Pancreas (tissue), 10 donors: Measurements from ENCODE around the gene KCNK16. TPM values are rescaled to one million over a fixed set of nuclear protein-coding genes. Genes with fewer than 3 reads are reported as not detected.

Source experiments
- ATAC-seq, 4 donors: fragments of 200-7000 bp; cut with Tn5 transposase; one replicate each; pipeline versions ENCODE4 v1.8.0 to v1.9.1; 2020; ENCODE audit warnings: mild to moderate bottlenecking in 4 of 4, moderate library complexity in 4 of 4
- DNase-seq, 6 donors: peaks; one replicate each; pipeline ENCODE4 v3.0.0-alpha.2; 2020
- FAIRE-seq: peaks from 2 replicates; lab custom pipeline; 2012; peaks lifted over from hg19 to GRCh38; lab: Jason Lieb, UNC
- H3K27ac ChIP-seq, 4 donors: fragments of 200-600 bp; sonication (generic); 1 replicate in 3 of 4; 2 replicates in 1 of 4; pipeline versions ENCODE4 v1.5.0 to v1.8.0; 2020
- H3K27me3 ChIP-seq, 4 donors: fragments of 200-600 bp; one replicate each; pipeline ENCODE4 v1.8.0; 2021
- H3K36me3 ChIP-seq, 3 donors: fragments of 200-600 bp; sonication (generic) in 1 of 3; one replicate each; pipeline versions ENCODE4 v1.5.0 to v1.8.0; 2020 to 2021
- H3K4me1 ChIP-seq, 3 donors: fragments of 200-600 bp; one replicate each; pipeline ENCODE4 v1.8.0; 2021
- H3K4me3 ChIP-seq, 4 donors: fragments of 200-600 bp; sonication (generic) in 2 of 4; one replicate each; pipeline versions ENCODE4 v1.5.0 to v1.8.0; 2020 to 2021
- H3K9me3 ChIP-seq, 4 donors: fragments of 200-600 bp; one replicate each; pipeline ENCODE4 v1.8.0; 2021
- CTCF ChIP-seq, 4 donors: fragments of 200-600 bp; sonication (generic) in 3 of 4; IDR thresholded peaks; one replicate each; pipeline versions ENCODE4 v1.5.0 to v1.8.0; 2021; ENCODE audit warnings: antibody characterized with exemption in 4 of 4
- WGBS, 2 donors: extraction: QIAGEN DNeasy Blood & Tissue Kit; methylation state at CpG; one replicate each; pipeline ENCODE4 v1.1.7; 2013; 5-methylcytosine and 5-hydroxymethylcytosine counted together
- intact Hi-C, 3 donors: fragments of 100-400 bp; cut with DNase I; formaldehyde crosslinking; loops; one replicate each; pipeline versions ENCODE4 v1.11.1 to v1.14.2; 2022
- polyA plus RNA-seq, 2 donors: library from polyadenylated mRNA; stranded (reverse); fragments of 200-250 nt; gene quantifications; one replicate each; pipeline ENCODE4 v1.2.3, GENCODE V29; 2013
- total RNA-seq, 6 donors: library from RNA; stranded (reverse); fragmentation: NEBNext Ultra II Directional in 4 of 6; extraction: Animal tissue kit (Norgen Biotek cat#: 25700) in 4 of 6; gene quantifications; one replicate each; pipeline versions ENCODE4 v1.2.1 to v1.2.4, GENCODE V29; 2021 to 2023
- donor health status: healthy with polysubstance abuse.
- donor health status: DM: no; HTN: no; CAD: no; lungs with moderate emphysema.
- donor health status: DM: no; HTN: no; CAD: no.
- donor health status: control.
- donor health status: control.
- donor health status: Bipolar disorder and iron deficiency.
- donor health status: DM: yes; HTN: yes; CAD: no.
- donor health status: DM: no; HTN: no; CAD: no.
- donor health status: DM: no; HTN: no; CAD: no.
- donor health status: DM: yes; HTN: yes; CAD: no.

Gene KCNK16
- total and polyA plus RNA-seq, 8 donors = 1.7 to 121 (median 6.1) TPM

- DNase-seq = no peak
- H3K27me3 ChIP-seq = no peaks in the 10 kb centered on the region
- intact Hi-C loops = no loop called here
Observed at GRCh38 chr6:39333644-39334438, 11.3 kb upstream of the KCNK16 start.

GRCh38 chr6:39330476-39330875 is 8.0 kb upstream of the KCNK16 start:
- Histone ChIP-seq H3K36me3 (no peaks in the 10 kb centered on the region), H3K27ac (no peak overlapping the region), H3K4me3 (no peak overlapping the region), H3K4me1 (no peaks in the 10 kb centered on the region), H3K27me3 (no peaks in the 10 kb centered on the region), H3K9me3 (no peaks in the 10 kb centered on the region)
- no peak for DNase-seq
- intact Hi-C loops = no loop called here
- WGBS, 2 donors = 57 to 58% methylated on average over 3 of the region's 3 CpGs
- TF ChIP-seq CTCF (IDR thresholded peaks at IDR 0.05) = no peak
- ATAC-seq = peak in 3 of 4 donors; percentile 60 to 69 (median 66)
- FAIRE-seq = no peak

More at GRCh38 chr6:39333644-39334438, 11.3 kb upstream of the KCNK16 start:
- no peak for FAIRE-seq
- no peak for TF ChIP-seq CTCF (IDR thresholded peaks at IDR 0.05)
- WGBS, 2 donors = 89 to 93% methylated on average over 7 of the region's 7 CpGs
- Histone ChIP-seq H3K27ac (no peak overlapping the region), H3K4me3 (no peak overlapping the region), H3K4me1 (peaks cover 3 to 8% (median 6%) of the 10 kb centered on the region in 3 donors), H3K9me3 (no peaks in the 10 kb centered on the region), H3K36me3 (no peaks in the 10 kb centered on the region)
- ATAC-seq = no peak

- Histone ChIP-seq H3K27ac (no peak overlapping the region), H3K9me3 (no peaks in the 10 kb centered on the region), H3K4me3 (no peak overlapping the region), H3K4me1 (no peaks in the 10 kb centered on the region), H3K36me3 (no peaks in the 10 kb centered on the region), H3K27me3 (no peaks in the 10 kb centered on the region)
- WGBS, 2 donors = 88 to 93% methylated on average over 3 of the region's 3 CpGs
- no peak for TF ChIP-seq CTCF (IDR thresholded peaks at IDR 0.05)
- FAIRE-seq = no peak
- no peak for DNase-seq
- intact Hi-C loops = no loop called here
- peak in 3 of 4 donors; percentile 22 to 70 (median 34) for ATAC-seq
Observed at GRCh38 chr6:39330057-39330456, 7.6 kb upstream of the KCNK16 start.

- no peak overlapping the region for H3K4me3 ChIP-seq
- no peak overlapping the region for H3K27ac ChIP-seq
- ATAC-seq (no peak), DNase-seq (no peak), FAIRE-seq (no peak)
- 77 to 86% methylated on average over 12 of the region's 12 CpGs for WGBS, 2 donors
- no peaks in the 10 kb centered on the region for H3K9me3 ChIP-seq
- TF ChIP-seq CTCF (IDR thresholded peaks at IDR 0.05) = no peak
- intact Hi-C loops = no loop called here
- H3K27me3 ChIP-seq = no peaks in the 10 kb centered on the region
- no peaks in the 10 kb centered on the region for H3K36me3 ChIP-seq
- no peaks in the 10 kb centered on the region for H3K4me1 ChIP-seq
Observed at GRCh38 chr6:39328066-39328465, 5.6 kb upstream of the KCNK16 start.

- 32 to 41% methylated on average over 5 of the region's 5 CpGs for WGBS, 2 donors
- no peak for TF ChIP-seq CTCF (IDR thresholded peaks at IDR 0.05)
Observed at GRCh38 chr6:39327507-39327906, 5.0 kb upstream of the KCNK16 start.

More at GRCh38 chr6:39327507-39327906, 5.0 kb upstream of the KCNK16 start:
- peak in 3 of 4 donors; percentile 20 to 53 (median 43) for ATAC-seq
- DNase-seq = no peak
- Histone ChIP-seq H3K4me3 (no peak overlapping the region), H3K9me3 (no peaks in the 10 kb centered on the region), H3K27ac (no peak overlapping the region), H3K4me1 (no peaks in the 10 kb centered on the region), H3K27me3 (no peaks in the 10 kb centered on the region), H3K36me3 (no peaks in the 10 kb centered on the region)
- FAIRE-seq = no peak
- intact Hi-C loops = no loop called here
